Neural progenitor cell (in vitro differentiated cells): ENCODE results near the gene DSCAML1. TPM values are rescaled to one million over a fixed set of nuclear protein-coding genes. Genes with fewer than 3 reads are reported as not detected.

ENCODE experiments used
- DNase-seq: peaks from one replicate; pipeline ENCODE4 v3.0.0-alpha.2; 2016; ENCODE audit warnings: low spot score
- H2AFZ ChIP-seq: fragments of 200-600 bp; sonication (generic); replicated peaks from 2 replicates; pipeline ENCODE4 v1.6.1; 2016; ENCODE audit warnings: antibody characterized with exemption
- H3F3A ChIP-seq: fragments of 200-600 bp; sonication (generic); 2 replicates; pipeline ENCODE4 v1.6.1; 2016; ENCODE audit warnings: antibody characterized with exemption, low read depth
- H3K27ac ChIP-seq: fragments of 200-600 bp; sonication (generic); 2 replicates; pipeline ENCODE4 v1.5.1; 2016; ENCODE audit warnings: mild to moderate bottlenecking
- H3K27me3 ChIP-seq: fragments of 200-600 bp; sonication (generic); 2 replicates; pipeline ENCODE4 v1.6.1; 2016; ENCODE audit warnings: mild to moderate bottlenecking, moderate library complexity
- H3K36me3 ChIP-seq: fragments of 200-600 bp; sonication (generic); 2 replicates; pipeline ENCODE4 v1.5.1; 2016
- H3K4me1 ChIP-seq: fragments of 200-600 bp; sonication (generic); 2 replicates; pipeline ENCODE4 v1.6.1; 2016; ENCODE audit warnings: mixed run types
- H3K4me2 ChIP-seq: fragments of 200-600 bp; sonication (generic); 2 replicates; pipeline ENCODE4 v1.6.1; 2016
- H3K4me3 ChIP-seq: fragments of 200-600 bp; sonication (generic); 2 replicates; pipeline ENCODE4 v1.5.1; 2016
- H3K79me2 ChIP-seq: fragments of 200-600 bp; sonication (generic); 2 replicates; pipeline ENCODE4 v1.6.1; 2016; ENCODE audit warnings: low read depth
- H3K9ac ChIP-seq: fragments of 200-600 bp; sonication (generic); 2 replicates; pipeline ENCODE4 v1.6.1; 2016
- H3K9me3 ChIP-seq: fragments of 200-600 bp; sonication (generic); 2 replicates; pipeline ENCODE4 v1.5.1; 2016; ENCODE audit warnings: low read depth
- H4K20me1 ChIP-seq: fragments of 200-600 bp; sonication (generic); 2 replicates; pipeline ENCODE4 v1.6.1; 2016; ENCODE audit warnings: low read depth
- H3K27ac Mint-ChIP-seq: 3 replicates; pipeline ENCODE4 v1.8.0; 2021; ENCODE audit warnings: mixed read lengths
- H3K27me3 Mint-ChIP-seq: 2 replicates; pipeline ENCODE4 v1.8.0; 2022; ENCODE audit warnings: low read depth, mild to moderate bottlenecking, inconsistent platforms, moderate library complexity, mixed read lengths; ENCODE audit not compliant: insufficient read depth
- H3K36me3 Mint-ChIP-seq: 3 replicates; pipeline ENCODE4 v1.8.0; 2021; ENCODE audit warnings: mixed read lengths
- H3K4me1 Mint-ChIP-seq: 3 replicates; pipeline ENCODE4 v1.8.0; 2021; ENCODE audit warnings: mixed read lengths
- H3K4me3 Mint-ChIP-seq: 3 replicates; pipeline ENCODE4 v1.8.0; 2021; ENCODE audit warnings: mild to moderate bottlenecking, moderate library complexity, mixed read lengths
- H3K9me3 Mint-ChIP-seq: 3 replicates; pipeline ENCODE4 v1.8.0; 2020; ENCODE audit warnings: mixed read lengths
- EZH2 ChIP-seq: fragments of 200-600 bp; sonication (generic); IDR thresholded peaks from 2 replicates; pipeline ENCODE4 v1.6.1; 2017; ENCODE audit warnings: antibody characterized with exemption, mild to moderate bottlenecking, moderate library complexity
- EZH2phosphoT487 ChIP-seq: fragments of 200-600 bp; sonication (generic); IDR thresholded peaks from 2 replicates; pipeline ENCODE4 v1.6.1; 2017; ENCODE audit warnings: antibody characterized with exemption
- total RNA-seq: library from RNA; depleted of rRNA; stranded (reverse); fragments of >200 nt; gene quantifications from 2 replicates; pipeline ENCODE4 v1.2.3, GENCODE V29; 2015; ENCODE audit warnings: low replicate concordance
- TF ChIP-seq, protein P1 (sequence below): fragments of 200-600 bp; sonication (generic); IDR thresholded peaks from 2 replicates; pipeline ENCODE4 v1.5.1; 2017; ENCODE audit warnings: antibody characterized with exemption, mild to moderate bottlenecking

Gene DSCAML1
- total RNA-seq, 1 donor from 2014 or later = 0.06 TPM

DNA sequence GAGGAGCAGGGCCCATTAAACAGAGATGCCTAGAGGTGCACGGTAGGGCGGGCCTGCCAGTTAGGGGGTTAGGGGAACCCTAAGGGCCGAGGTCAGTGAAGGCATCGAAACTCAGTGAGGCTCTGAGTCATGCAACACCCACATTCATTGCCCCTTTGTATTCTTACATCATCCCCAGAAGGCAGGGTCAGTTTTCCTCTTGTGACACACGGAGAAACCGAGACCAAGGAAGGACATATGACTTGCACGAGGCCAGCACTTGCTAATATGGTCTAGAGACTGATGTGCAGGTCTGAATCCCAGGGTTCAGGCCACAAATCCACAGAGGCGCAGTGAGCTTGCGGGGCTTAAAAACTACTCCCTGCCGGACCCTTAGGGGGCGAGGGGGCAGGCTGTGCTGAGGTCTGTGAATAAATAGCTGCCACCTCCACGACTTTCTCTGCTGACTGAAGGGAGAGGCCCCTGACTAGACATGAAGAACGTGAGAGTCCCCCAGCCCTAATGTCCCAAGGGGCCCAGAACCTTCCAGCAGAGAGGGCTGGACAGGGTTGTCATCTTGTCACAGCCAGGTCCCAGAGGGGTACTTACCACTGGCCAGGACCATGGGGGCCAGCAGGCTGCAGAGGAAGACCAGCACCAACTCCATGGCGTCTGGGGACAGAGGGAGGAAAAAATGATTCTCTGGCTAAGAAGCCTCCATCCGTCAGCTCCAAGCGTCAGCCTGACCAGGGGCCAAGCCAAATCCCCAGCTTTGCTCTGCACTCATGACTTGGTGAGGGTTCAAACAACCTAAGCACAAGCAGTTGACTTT is 45.3 kb upstream of the DSCAML1 start:
- Mint-ChIP-seq H3K4me1 (peaks cover 4% of the 10 kb centered on the region), H3K36me3 (peaks cover 8% of the 10 kb centered on the region), H3K27ac (no peak overlapping the region), H3K4me3 (no peak overlapping the region), H3K27me3 (no peaks in the 10 kb centered on the region), H3K9me3 (no peaks in the 10 kb centered on the region)
- Histone ChIP-seq H3K27me3 (no peaks in the 10 kb centered on the region), H3K36me3 (no peaks in the 10 kb centered on the region), H3K9ac (no peak overlapping the region), H4K20me1 (peaks cover 33% of the 10 kb centered on the region), H3K27ac (no peak overlapping the region), H3K4me1 (no peaks in the 10 kb centered on the region), H3K4me3 (no peak overlapping the region), H3F3A (no peaks in the 10 kb centered on the region), H2AFZ (no peak overlapping the region), H3K4me2 (no peak overlapping the region), H3K79me2 (no peaks in the 10 kb centered on the region), H3K9me3 (no peaks in the 10 kb centered on the region)
- DNase-seq = no peak
- no peak for TF ChIP-seq EZH2
- TF ChIP-seq, protein P1, sequence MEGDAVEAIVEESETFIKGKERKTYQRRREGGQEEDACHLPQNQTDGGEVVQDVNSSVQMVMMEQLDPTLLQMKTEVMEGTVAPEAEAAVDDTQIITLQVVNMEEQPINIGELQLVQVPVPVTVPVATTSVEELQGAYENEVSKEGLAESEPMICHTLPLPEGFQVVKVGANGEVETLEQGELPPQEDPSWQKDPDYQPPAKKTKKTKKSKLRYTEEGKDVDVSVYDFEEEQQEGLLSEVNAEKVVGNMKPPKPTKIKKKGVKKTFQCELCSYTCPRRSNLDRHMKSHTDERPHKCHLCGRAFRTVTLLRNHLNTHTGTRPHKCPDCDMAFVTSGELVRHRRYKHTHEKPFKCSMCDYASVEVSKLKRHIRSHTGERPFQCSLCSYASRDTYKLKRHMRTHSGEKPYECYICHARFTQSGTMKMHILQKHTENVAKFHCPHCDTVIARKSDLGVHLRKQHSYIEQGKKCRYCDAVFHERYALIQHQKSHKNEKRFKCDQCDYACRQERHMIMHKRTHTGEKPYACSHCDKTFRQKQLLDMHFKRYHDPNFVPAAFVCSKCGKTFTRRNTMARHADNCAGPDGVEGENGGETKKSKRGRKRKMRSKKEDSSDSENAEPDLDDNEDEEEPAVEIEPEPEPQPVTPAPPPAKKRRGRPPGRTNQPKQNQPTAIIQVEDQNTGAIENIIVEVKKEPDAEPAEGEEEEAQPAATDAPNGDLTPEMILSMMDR = no peak
- no peak for TF ChIP-seq EZH2phosphoT487

DNA sequence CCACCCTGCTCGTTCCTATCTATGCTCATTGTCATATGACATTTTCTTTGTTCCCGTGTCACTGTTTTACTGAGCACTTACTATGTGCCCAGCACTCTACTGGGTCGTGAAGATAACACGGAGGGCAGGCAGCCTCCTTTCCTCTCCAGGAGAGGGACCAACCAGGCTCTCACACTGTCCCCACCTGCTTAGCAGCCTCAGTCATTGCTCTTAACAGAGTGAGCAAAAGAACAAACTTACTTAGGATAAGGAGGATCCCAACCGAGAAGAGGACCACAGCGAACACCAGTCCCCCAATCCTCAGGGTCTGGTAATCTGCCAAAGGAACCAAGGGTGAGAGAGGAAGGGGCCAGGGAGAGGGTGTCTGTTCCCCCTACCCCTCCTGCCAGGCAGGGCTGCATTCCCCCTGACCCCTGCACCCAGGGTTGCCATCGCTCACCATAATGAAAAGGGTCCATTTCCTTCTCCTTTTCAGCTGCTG is 44.6 kb upstream of the DSCAML1 start:
- Mint-ChIP-seq H3K4me1 (peaks cover 10% of the 10 kb centered on the region), H3K27me3 (no peaks in the 10 kb centered on the region), H3K9me3 (no peaks in the 10 kb centered on the region), H3K36me3 (peaks cover 8% of the 10 kb centered on the region), H3K4me3 (no peak overlapping the region), H3K27ac (no peak overlapping the region)
- Histone ChIP-seq H3F3A (no peaks in the 10 kb centered on the region), H3K4me3 (no peak overlapping the region), H3K9me3 (no peaks in the 10 kb centered on the region), H3K4me1 (no peaks in the 10 kb centered on the region), H3K79me2 (no peaks in the 10 kb centered on the region), H3K27me3 (no peaks in the 10 kb centered on the region), H3K27ac (no peak overlapping the region), H2AFZ (no peak overlapping the region), H3K4me2 (no peak overlapping the region), H4K20me1 (peaks cover 33% of the 10 kb centered on the region), H3K9ac (no peak overlapping the region), H3K36me3 (no peaks in the 10 kb centered on the region)
- no peak for DNase-seq
- no peak for TF ChIP-seq EZH2
- TF ChIP-seq, protein P1 = no peak
- TF ChIP-seq EZH2phosphoT487 = no peak

DNA sequence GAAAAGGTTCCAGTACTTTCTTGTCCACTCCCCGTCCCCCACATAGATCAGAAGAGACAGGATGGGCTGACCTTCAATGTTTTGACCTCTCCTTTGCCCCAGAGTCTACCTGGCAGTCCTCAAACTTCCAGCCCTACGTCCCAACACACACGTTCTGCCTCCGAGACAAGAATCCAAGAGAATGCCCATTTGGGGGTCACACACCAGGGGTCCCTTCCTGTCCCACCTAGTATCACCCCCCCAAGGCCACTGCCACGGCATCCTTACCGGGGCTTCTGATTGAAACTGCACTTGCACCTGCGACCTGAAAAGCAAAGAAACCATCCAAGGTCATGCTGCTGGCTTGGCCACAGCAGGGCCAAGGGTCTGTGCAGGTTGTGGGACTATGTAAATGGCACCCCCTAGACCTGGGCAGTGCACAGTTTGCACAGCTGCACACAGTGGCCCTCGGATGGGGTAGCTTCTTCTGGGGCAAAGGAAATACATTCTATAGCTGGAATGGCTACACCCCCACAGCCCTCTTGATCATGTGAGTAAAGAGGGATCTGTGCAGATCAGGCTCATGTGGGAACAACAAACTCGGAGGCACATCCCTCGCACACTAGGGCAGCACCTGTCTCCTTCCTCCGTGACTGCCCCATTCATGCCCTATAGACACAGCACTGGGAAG is 44.0 kb upstream of the DSCAML1 start:
- Histone ChIP-seq H3K79me2 (no peaks in the 10 kb centered on the region), H3K9me3 (no peaks in the 10 kb centered on the region), H3K27me3 (no peaks in the 10 kb centered on the region), H3K9ac (no peak overlapping the region), H3K4me2 (no peak overlapping the region), H3F3A (no peaks in the 10 kb centered on the region), H3K4me3 (no peak overlapping the region), H3K4me1 (no peaks in the 10 kb centered on the region), H3K27ac (no peak overlapping the region), H3K36me3 (no peaks in the 10 kb centered on the region), H4K20me1 (peaks cover 33% of the 10 kb centered on the region), H2AFZ (no peak overlapping the region)
- Mint-ChIP-seq H3K27me3 (no peaks in the 10 kb centered on the region), H3K9me3 (no peaks in the 10 kb centered on the region), H3K4me1 (peaks cover 10% of the 10 kb centered on the region), H3K27ac (no peak overlapping the region), H3K36me3 (peaks cover 8% of the 10 kb centered on the region), H3K4me3 (no peak overlapping the region)
- no peak for DNase-seq
- TF ChIP-seq EZH2 = no peak
- TF ChIP-seq, protein P1 = no peak
- TF ChIP-seq EZH2phosphoT487 = no peak
